COLO829 (cell line): ENCODE data around the gene PSMG4.

Experiments used
- DNase-seq: peaks from one replicate; pipeline ENCODE4 v3.0.0; 2012; ENCODE audit warnings: low spot score

PSMG4 gene

GRCh38 chr6:3291346-3291745, 32.6 kb downstream of the PSMG4 start:
- DNase-seq = no peak

DNA sequence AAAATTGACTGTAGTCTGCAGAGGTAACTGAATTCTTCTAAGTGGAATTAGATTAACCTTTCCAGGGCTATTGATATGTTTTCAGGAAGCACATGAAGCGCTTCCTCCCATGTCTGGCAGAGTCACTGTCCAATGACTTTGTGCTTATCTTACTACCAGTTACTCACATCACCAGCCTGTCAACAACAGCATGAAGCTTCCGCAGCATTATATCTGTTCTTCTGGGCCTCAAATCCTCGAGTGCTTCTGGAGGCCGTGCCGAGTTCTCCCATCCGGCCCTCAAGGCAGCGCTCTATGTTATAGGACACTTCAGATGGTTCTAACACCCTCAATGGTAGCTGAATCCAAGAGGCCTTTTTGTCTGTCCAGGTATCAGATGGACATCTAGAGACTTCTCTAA, 33.2 kb downstream of the PSMG4 start:
- no peak for DNase-seq

- no peak for DNase-seq
Measured at GRCh38 chr6:3292431-3293197, 33.9 kb downstream of the PSMG4 start.

DNA sequence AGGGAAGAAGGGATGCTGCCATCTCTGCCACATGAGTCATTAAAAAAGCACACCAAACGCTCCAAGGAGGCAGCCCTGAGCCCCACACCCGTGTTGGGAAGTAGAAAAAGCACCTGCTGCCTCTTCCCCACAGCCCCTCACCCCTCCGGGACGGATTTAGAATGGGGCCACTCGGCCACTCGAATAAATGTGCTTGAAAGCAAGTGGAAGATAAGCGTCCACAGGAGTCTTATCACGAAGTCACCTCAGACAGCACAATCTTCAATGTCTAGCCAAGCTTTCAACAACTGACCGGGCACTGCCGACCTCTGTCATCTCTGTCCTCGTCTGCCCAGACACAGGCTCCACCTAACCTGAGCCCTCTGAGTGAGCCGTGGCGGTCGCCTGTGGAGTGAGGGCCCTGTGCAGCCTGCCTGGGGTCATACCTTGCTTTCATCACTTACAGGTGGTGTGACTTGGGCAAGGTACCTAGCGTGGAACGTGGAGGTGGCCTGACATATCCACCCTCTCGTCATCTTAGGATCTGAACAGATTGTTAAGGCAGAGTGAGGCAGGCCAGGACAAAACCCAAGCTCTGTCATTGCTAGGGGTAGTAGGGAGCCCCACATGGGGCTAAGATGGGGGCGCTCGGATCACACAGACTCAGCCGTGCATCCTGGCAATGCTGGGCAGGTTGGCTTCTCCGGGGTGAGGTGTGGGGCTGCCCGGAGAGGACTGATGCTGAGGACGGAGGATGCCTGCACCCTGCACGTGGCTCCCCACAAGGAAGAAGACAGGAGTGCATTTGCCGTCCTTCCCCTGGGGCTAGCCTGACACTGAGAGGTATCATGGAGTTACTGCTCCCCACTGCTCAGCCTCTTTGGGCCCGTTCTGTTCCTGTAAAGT, 34.8 kb downstream of the PSMG4 start:
- no peak for DNase-seq

GRCh38 chr6:3294396-3294795, 35.6 kb downstream of the PSMG4 start:
- DNase-seq = no peak

- no peak for DNase-seq
Measured at GRCh38 chr6:3294921-3295871, 36.4 kb downstream of the PSMG4 start.

DNA sequence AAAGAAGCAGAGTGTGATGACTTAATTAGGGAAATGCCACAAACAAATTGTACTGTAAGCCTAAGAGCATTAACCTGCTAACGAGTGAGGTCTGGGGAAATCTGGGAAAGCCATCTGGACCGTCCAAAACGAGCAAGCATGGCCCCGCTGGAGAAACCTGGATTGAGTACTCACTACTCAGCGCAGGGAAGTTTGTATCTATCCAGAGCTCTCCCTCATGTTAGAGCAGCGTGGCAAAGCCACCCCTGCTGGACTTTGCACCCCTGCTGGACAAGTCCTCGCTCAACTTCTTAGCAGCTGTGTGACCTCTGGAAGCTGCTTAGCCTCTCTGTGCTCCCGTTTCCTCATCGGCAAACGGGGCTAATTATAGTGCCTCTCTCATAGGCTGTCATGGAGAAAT, 37.3 kb downstream of the PSMG4 start:
- DNase-seq = no peak

GRCh38 chr6:3296537-3296936, 37.8 kb downstream of the PSMG4 start:
- DNase-seq = no peak

- DNase-seq = no peak
Measured at GRCh38 chr6:3297006-3297405, 38.3 kb downstream of the PSMG4 start.

- DNase-seq = no peak
Measured at GRCh38 chr6:3297909-3298308, 39.2 kb downstream of the PSMG4 start.

- DNase-seq = no peak
Measured at GRCh38 chr6:3299221-3299620, 40.5 kb downstream of the PSMG4 start.

GRCh38 chr6:3301506-3301905, 42.8 kb downstream of the PSMG4 start:
- DNase-seq = no peak

GRCh38 chr6:3303795-3304411, 45.2 kb downstream of the PSMG4 start:
- no peak for DNase-seq

GRCh38 chr6:3304500-3305215, 45.9 kb downstream of the PSMG4 start:
- DNase-seq = no peak

DNA sequence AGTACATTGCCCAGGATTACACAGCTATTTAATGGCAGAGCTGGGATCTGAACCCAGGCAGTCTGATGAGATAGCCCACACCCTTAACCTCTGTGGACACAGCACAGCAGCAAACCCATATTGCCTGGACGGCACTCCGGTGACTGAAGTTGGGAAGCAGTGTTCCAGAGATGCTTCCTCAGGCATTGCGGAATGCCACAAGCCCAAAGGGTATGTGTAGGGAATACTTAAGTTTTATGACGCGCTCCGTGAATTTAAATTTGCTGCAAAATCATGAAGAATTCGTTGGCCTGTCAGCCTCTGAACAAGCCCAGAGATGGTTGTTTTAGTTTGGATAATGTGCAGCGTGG, 46.4 kb downstream of the PSMG4 start:
- no peak for DNase-seq

DNA sequence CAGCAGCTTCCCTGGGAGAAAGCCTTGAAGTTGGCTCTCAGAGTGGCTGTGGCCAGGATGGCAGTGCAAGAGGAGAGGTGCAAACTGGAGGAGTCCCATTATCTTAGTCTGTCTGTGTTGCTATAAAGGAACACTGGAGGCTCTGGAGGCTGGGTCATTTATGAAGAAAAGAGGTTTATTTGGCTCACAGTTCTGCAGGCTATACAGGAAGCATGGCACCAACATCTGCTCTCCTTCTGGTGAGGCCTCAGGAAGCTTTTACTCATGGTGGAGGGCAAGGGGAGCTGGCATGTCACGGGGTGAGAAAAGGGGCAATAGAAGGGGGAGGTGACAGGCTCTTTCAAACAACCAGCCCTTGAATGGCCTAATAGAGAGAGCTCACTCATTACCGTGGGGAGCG, 47.1 kb downstream of the PSMG4 start:
- DNase-seq = no peak

DNA sequence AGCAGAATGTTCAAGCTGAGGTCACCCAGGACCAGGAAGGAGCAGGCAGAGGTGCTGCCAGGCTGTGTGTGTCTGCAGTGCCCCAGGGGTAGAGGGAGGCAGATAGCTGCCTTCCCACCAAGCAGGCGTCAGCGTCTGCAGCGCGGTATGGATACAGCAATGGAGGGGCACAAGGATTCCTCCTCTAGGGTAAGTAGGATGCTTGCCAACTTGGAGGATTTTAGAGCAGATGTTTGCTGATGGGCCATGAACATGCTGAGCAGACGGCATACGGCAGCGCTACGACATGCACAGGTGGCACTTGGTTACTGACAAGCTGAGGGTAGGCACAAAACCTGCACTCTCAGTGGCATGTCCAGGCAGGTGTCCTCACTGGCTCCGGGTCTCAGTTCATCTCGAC, 48.1 kb downstream of the PSMG4 start:
- no peak for DNase-seq

DNA sequence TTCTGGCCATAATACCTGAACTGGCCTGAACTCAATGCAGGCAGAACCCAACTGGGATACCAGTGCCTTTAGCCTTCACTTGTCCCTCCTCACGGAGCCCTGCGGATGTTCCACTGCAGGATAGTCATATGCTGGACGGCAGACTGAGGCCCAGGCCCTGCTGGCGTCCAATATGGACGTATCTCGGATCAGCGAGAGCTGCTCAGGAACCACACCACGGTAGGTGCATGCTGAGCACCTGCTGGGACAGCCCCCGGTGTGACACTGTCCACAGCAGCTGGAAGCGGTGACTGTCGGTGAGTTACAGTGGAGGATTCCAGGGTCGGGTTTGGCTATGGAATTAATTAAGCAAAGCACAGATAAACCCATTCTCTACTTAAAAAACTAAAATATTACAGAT, 48.7 kb downstream of the PSMG4 start:
- DNase-seq = no peak

GRCh38 chr6:3308106-3308505, 49.4 kb downstream of the PSMG4 start:
- no peak for DNase-seq

GRCh38 chr6:3309391-3310050, 50.8 kb downstream of the PSMG4 start:
- no peak for DNase-seq

GRCh38 chr6:3310051-3310448, 51.3 kb downstream of the PSMG4 start:
- DNase-seq = no peak
